ENCODE results near the gene SLC25A34.

The SLC25A34 gene

GRCh38 chr1:15726508-15726907 is 9.6 kb upstream of the SLC25A34 start (continued):
- TF ChIP-seq ZNF175 (tag by site-specific recombination; IDR thresholded peaks at IDR 0.05) (no peak), ZNF792 (tag by site-specific recombination; IDR thresholded peaks at IDR 0.05) (no peak), ZNF449 (tag by site-specific recombination; IDR thresholded peaks at IDR 0.05) (no peak), ZNF776 (tag by site-specific recombination; IDR thresholded peaks at IDR 0.05; ENCODE audit: borderline replicate concordance) (no peak)
- TF ChIP-seq, protein P1, sequence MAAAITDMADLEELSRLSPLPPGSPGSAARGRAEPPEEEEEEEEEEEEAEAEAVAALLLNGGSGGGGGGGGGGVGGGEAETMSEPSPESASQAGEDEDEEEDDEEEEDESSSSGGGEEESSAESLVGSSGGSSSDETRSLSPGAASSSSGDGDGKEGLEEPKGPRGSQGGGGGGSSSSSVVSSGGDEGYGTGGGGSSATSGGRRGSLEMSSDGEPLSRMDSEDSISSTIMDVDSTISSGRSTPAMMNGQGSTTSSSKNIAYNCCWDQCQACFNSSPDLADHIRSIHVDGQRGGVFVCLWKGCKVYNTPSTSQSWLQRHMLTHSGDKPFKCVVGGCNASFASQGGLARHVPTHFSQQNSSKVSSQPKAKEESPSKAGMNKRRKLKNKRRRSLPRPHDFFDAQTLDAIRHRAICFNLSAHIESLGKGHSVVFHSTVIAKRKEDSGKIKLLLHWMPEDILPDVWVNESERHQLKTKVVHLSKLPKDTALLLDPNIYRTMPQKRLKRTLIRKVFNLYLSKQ (tag by site-specific recombination; IDR thresholded peaks at IDR 0.05; ENCODE audit: borderline replicate concordance), result no peak

GRCh38 chr1:15727021-15727420 is 9.0 kb upstream of the SLC25A34 start:
- Histone ChIP-seq H3K9me3 (ENCODE audit: control insufficient read depth, insufficient read depth, low read depth, low read length) (no peaks in the 10 kb centered on the region), H3K36me3 (ENCODE audit: control insufficient read depth in 2 of 2, insufficient read depth in 1 of 2, low read length in 2 of 2) (peaks cover 2 to 91% of the 10 kb centered on the region in 2 experiments; a peak in 1 of 3 replicates), H3K27ac (ENCODE audit: extremely low read depth, low read depth, low read length) (no peak overlapping the region), H3K4me1 (ENCODE audit: control insufficient read depth, insufficient read depth, low read length) (no peaks in the 10 kb centered on the region), H3K4me3 (ENCODE audit: low read depth, low read length) (no peak overlapping the region)
- TF ChIP-seq ZBTB20 (tag by site-specific recombination; IDR thresholded peaks at IDR 0.05) (no peak), REST (tag by site-specific recombination; IDR thresholded peaks at IDR 0.05) (peak; percentile 91)
- CTCF ChIA-PET, result interaction anchor here (0.9 kb wide), 1 partner anchor 15 kb away, joined by 4 read pairs; no protein-coding TSS in a partner anchor
- POLR2A ChIA-PET, result no interaction called here

- TF ChIP-seq ZNF585B (tag by site-specific recombination; IDR thresholded peaks at IDR 0.05) (no peak), SP7 (tag by site-specific recombination; IDR thresholded peaks at IDR 0.05) (no peak)
- TF ChIP-seq, protein P2, sequence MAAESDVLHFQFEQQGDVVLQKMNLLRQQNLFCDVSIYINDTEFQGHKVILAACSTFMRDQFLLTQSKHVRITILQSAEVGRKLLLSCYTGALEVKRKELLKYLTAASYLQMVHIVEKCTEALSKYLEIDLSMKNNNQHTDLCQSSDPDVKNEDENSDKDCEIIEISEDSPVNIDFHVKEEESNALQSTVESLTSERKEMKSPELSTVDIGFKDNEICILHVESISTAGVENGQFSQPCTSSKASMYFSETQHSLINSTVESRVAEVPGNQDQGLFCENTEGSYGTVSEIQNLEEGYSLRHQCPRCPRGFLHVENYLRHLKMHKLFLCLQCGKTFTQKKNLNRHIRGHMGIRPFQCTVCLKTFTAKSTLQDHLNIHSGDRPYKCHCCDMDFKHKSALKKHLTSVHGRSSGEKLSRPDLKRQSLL (tag by site-specific recombination; IDR thresholded peaks at IDR 0.05), result no peak
- Histone ChIP-seq H3K9me3 (ENCODE audit: control insufficient read depth, insufficient read depth, low read depth, low read length) (no peaks in the 10 kb centered on the region), H3K4me1 (ENCODE audit: control insufficient read depth, insufficient read depth, low read length) (no peaks in the 10 kb centered on the region), H3K4me3 (ENCODE audit: low read depth, low read length) (no peak overlapping the region), H3K27ac (ENCODE audit: extremely low read depth, low read depth, low read length) (no peak overlapping the region), H3K36me3 (ENCODE audit: control insufficient read depth in 2 of 2, insufficient read depth in 1 of 2, low read length in 2 of 2) (peaks cover 0 to 91% of the 10 kb centered on the region in 2 experiments; a peak in 1 of 3 replicates)
- ChIA-PET POLR2A (no interaction called here), CTCF (interaction anchor here (0.6 kb wide), 1 partner anchor 133 kb away, joined by 3 read pairs; no protein-coding TSS in a partner anchor)
These were observed 8.6 kb upstream of the SLC25A34 start for GRCh38 chr1:15727424-15727823.

DNA sequence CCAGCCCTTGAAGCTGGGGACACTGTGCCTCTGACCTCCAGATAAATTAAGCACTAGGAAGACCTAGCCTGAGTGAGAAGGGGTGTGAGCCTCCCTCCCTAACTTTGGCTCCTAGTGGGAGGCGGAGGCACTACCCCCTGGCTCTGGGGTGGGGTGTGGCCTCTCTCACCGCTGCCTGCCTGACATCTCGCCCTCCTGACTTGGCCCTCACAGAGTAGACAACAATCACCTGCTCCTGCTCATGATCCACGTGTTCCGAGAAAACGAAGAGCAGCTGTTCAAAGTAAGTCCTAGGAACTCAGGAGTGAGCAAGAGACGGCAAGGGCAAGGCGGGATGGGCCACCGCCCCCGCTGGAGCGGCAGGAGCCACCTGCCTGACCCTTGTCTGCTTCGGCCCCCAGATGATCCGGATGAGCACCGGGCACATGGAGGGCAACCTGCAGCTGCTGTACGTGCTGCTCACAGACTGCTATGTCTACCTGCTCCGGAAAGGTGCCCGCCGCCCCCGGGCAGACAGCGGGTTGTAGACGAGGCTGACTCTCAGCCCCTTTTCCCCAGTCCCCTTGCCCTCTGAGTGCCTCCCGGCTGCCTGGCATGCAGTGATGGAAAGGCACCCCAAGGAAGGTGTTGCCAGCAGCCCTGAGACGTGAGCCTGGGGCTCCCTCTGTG is 8.1 kb upstream of the SLC25A34 start:
- POLR2A ChIA-PET, result no interaction called here

More for the DNA sequence above, 8.1 kb upstream of the SLC25A34 start:
- Histone ChIP-seq H3K36me3 (ENCODE audit: control insufficient read depth in 2 of 2, insufficient read depth in 1 of 2, low read length in 2 of 2) (peaks cover 0 to 91% of the 10 kb centered on the region in 2 experiments; a peak in 1 of 3 replicates), H3K4me1 (ENCODE audit: control insufficient read depth, insufficient read depth, low read length) (no peaks in the 10 kb centered on the region), H3K4me3 (ENCODE audit: low read depth, low read length) (no peak overlapping the region), H3K9me3 (ENCODE audit: control insufficient read depth, insufficient read depth, low read depth, low read length) (no peaks in the 10 kb centered on the region), H3K27ac (ENCODE audit: extremely low read depth, low read depth, low read length) (no peak overlapping the region)
- TF ChIP-seq, protein P3, sequence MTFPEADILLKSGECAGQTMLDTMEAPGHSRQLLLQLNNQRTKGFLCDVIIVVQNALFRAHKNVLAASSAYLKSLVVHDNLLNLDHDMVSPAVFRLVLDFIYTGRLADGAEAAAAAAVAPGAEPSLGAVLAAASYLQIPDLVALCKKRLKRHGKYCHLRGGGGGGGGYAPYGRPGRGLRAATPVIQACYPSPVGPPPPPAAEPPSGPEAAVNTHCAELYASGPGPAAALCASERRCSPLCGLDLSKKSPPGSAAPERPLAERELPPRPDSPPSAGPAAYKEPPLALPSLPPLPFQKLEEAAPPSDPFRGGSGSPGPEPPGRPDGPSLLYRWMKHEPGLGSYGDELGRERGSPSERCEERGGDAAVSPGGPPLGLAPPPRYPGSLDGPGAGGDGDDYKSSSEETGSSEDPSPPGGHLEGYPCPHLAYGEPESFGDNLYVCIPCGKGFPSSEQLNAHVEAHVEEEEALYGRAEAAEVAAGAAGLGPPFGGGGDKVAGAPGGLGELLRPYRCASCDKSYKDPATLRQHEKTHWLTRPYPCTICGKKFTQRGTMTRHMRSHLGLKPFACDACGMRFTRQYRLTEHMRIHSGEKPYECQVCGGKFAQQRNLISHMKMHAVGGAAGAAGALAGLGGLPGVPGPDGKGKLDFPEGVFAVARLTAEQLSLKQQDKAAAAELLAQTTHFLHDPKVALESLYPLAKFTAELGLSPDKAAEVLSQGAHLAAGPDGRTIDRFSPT (tag by site-specific recombination; IDR thresholded peaks at IDR 0.05), result 0 out of 2 replicates have a peak, but pooled peaks have one; percentile 13
- TF ChIP-seq ZFP37 (tag by site-specific recombination; IDR thresholded peaks at IDR 0.05), result no peak
- peak; percentile 37; the same call in 1 of the 2 replicates for TF ChIP-seq GLIS1 (tag by site-specific recombination; IDR thresholded peaks at IDR 0.05)
- TF ChIP-seq ZNF2 (tag by site-specific recombination; IDR thresholded peaks at IDR 0.05), result no peak
- CTCF ChIA-PET, result interaction anchor here (0.6 kb wide), 1 partner anchor 133 kb away, joined by 3 read pairs; no protein-coding TSS in a partner anchor

Data from HEK293 (cell line).